Small intestine (tissue), 7 donors: Measurements from ENCODE around the gene SAMD5. TPM values are rescaled to one million over a fixed set of nuclear protein-coding genes. Genes with fewer than 3 reads are reported as not detected.
A peak's percentile ranks its signal among the peaks of the same experiment; 100 is the strongest.

Experiments used
- DNase-seq, 2 donors: peaks; one replicate each; pipeline versions ENCODE4 v3.0.0 to v3.0.0-alpha.2; 2013
- FAIRE-seq: peaks from 2 replicates; lab custom pipeline; 2012; peaks lifted over from hg19 to GRCh38; lab: Jason Lieb, UNC
- H3K27ac ChIP-seq, 3 donors: one replicate each; pipeline ENCODE4 v1.5.1; 2013; ENCODE audit warnings: low read length in 2 of 3, mild to moderate bottlenecking in 2 of 3, control low read depth in 1 of 3, inconsistent platforms in 1 of 3, low read depth in 1 of 3, moderate library complexity in 1 of 3
- H3K27me3 ChIP-seq, 3 donors: one replicate each; pipeline ENCODE4 v1.6.1; 2013; ENCODE audit warnings: low read length in 3 of 3, inconsistent platforms in 1 of 3; ENCODE audit not compliant: control insufficient read depth in 3 of 3, insufficient read depth in 3 of 3
- H3K36me3 ChIP-seq, 3 donors: one replicate each; pipeline ENCODE4 v1.6.1; 2013; ENCODE audit warnings: low read length in 3 of 3, inconsistent platforms in 1 of 3, low read depth in 1 of 3, mild to moderate bottlenecking in 1 of 3, moderate library complexity in 1 of 3; ENCODE audit not compliant: control insufficient read depth in 3 of 3, insufficient read depth in 2 of 3
- H3K4me1 ChIP-seq, 3 donors: one replicate each; pipeline ENCODE4 v1.6.1; 2013; ENCODE audit warnings: low read length in 2 of 3, inconsistent platforms in 1 of 3, low read depth in 1 of 3, mild to moderate bottlenecking in 1 of 3, moderate library complexity in 1 of 3; ENCODE audit not compliant: control insufficient read depth in 3 of 3, insufficient read depth in 2 of 3
- H3K4me3 ChIP-seq, 3 donors: one replicate each; pipeline ENCODE4 v1.5.1; 2013; ENCODE audit warnings: low read length in 3 of 3, control low read depth in 1 of 3, inconsistent platforms in 1 of 3, low read depth in 1 of 3, mild to moderate bottlenecking in 1 of 3, moderate library complexity in 1 of 3
- H3K9me3 ChIP-seq, 2 donors: one replicate each; pipeline ENCODE4 v1.6.1; 2013; ENCODE audit warnings: low read depth in 1 of 2, low read length in 1 of 2; ENCODE audit not compliant: control insufficient read depth in 2 of 2, insufficient read depth in 1 of 2
- WGBS, 3 donors: extraction: QIAGEN DNeasy Blood & Tissue Kit; methylation state at CpG; one replicate each; pipeline ENCODE4 v1.1.7; 2013; 5-methylcytosine and 5-hydroxymethylcytosine counted together
- polyA plus RNA-seq, 4 donors: library from polyadenylated mRNA; stranded (reverse) in 3 of 4; unstranded in 1 of 4; fragments of 200-250 nt in 3 of 4; fragments of 120-200 nt in 1 of 4; gene quantifications; one replicate each; pipeline versions ENCODE4 v1.2.1 to v1.2.3, GENCODE V29; 2013
- donor health status: healthy with polysubstance abuse.
- donor health status: control.
- donor health status: control.
- donor health status: Bipolar disorder and iron deficiency.
- donor health status: healthy.

Gene SAMD5
- polyA plus RNA-seq, 4 donors, result 0.67 to 29.7 (median 4.9) TPM

DNA sequence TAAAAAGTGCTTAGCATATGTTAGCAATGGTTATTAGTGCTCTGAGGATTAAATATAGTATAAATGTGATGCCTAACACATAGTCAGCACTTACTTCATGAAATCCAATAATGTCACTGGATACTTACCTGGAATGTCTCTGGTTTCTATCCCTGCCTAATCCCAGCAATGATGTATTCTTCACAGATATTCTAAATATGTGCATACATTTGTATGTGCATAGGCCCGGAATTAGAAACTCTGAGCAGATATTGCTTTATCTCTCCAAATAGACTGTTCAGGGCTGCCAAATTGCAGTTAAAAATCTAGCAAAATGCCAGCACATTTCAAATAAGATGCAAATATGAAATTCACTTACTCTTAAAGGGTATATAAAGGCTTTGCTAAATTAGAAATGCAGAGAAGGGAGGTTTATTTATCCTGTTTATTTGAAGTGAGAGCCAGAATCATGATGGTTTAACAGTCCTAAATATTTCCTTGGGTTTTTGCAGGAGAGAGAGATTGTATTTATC lies 81.3 kb downstream of the SAMD5 start:
- DNase-seq (no peak), FAIRE-seq (no peak)
- no peaks in the 10 kb centered on the region for H3K27me3 ChIP-seq
- H3K4me3 ChIP-seq, result no peak overlapping the region
- H3K27ac ChIP-seq, result no peak overlapping the region
- H3K4me1 ChIP-seq, result no peaks in the 10 kb centered on the region
- no peaks in the 10 kb centered on the region for H3K9me3 ChIP-seq
- H3K36me3 ChIP-seq, result no peaks in the 10 kb centered on the region
- 5 to 87% (median 42%) methylated on average over 1 of the region's 1 CpG for WGBS, 3 donors

DNA sequence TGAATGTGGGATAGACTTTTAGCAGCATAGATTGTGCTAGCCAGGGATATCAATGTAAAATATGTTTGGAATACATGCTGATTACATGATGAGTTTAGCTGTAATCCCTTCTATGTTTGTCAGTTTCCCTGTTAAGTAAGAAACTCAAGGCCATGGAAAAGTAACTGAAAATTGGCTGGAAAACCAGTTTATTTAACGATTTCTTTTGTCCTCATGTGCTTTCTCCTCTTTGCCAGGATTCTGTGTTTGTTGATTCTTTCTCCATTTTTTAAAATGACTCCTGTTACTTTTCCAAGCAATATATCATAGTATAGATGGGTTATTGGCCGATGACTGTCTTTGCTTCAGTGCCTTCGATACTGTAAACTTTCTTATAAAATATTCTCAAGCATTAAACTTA lies 87.5 kb downstream of the SAMD5 start:
- peaks cover 0 to 7% of the 10 kb centered on the region in 2 donors for H3K9me3 ChIP-seq
- peaks cover 0 to 4% (median 0%) of the 10 kb centered on the region in 3 donors for H3K36me3 ChIP-seq
- 65 to 87% (median 82%) methylated on average over 3 of the region's 3 CpGs for WGBS, 3 donors
- no peaks in the 10 kb centered on the region for H3K27me3 ChIP-seq
- FAIRE-seq (no peak), DNase-seq (no peak)
- H3K27ac ChIP-seq, result no peak overlapping the region
- no peak overlapping the region for H3K4me3 ChIP-seq
- H3K4me1 ChIP-seq, result no peaks in the 10 kb centered on the region

GRCh38 chr6:147603392-147604081 lies 95.0 kb downstream of the SAMD5 start:
- DNase-seq, result no peak
- Histone ChIP-seq H3K4me3 (no peak overlapping the region), H3K36me3 (peaks cover 0 to 4% (median 0%) of the 10 kb centered on the region in 3 donors), H3K27me3 (no peaks in the 10 kb centered on the region), H3K27ac (no peak overlapping the region), H3K4me1 (no peaks in the 10 kb centered on the region), H3K9me3 (peaks cover 0 to 7% of the 10 kb centered on the region in 2 donors)
- no peak for FAIRE-seq
- WGBS, 3 donors, result 80 to 90% (median 84%) methylated on average over 2 of the region's 2 CpGs

DNA sequence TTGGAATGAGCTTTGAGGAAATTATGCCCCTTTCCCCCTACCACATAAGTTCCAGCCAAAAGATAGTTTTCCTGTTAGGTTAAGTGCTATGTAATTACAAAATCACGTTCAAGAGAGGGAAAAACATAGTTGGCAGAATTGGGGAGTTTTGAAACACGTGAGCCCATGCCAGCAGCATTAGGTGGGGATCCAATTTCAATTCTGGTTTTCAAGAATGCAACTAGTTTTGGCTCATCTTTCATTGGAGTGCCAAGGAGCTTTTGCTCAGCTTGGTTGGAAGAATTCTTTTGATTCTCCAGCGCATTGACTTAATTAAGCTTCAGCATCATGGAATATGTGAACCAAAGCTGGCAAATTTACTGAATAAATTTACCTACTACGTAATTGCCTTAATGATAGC lies 95.9 kb downstream of the SAMD5 start:
- H3K27ac ChIP-seq, result no peak overlapping the region
- peaks cover 0 to 4% (median 0%) of the 10 kb centered on the region in 3 donors for H3K36me3 ChIP-seq
- no peak for FAIRE-seq
- H3K4me1 ChIP-seq, result no peaks in the 10 kb centered on the region
- WGBS, 3 donors, result 81 to 88% (median 87%) methylated on average over 4 of the region's 4 CpGs
- H3K27me3 ChIP-seq, result no peaks in the 10 kb centered on the region
- no peak for DNase-seq
- H3K4me3 ChIP-seq, result no peak overlapping the region
- H3K9me3 ChIP-seq, result peaks cover 0 to 7% of the 10 kb centered on the region in 2 donors

- Histone ChIP-seq H3K27ac (no peak overlapping the region), H3K36me3 (no peaks in the 10 kb centered on the region), H3K27me3 (no peaks in the 10 kb centered on the region), H3K9me3 (no peaks in the 10 kb centered on the region), H3K4me3 (no peak overlapping the region), H3K4me1 (no peaks in the 10 kb centered on the region)
- 91 to 93% (median 91%) methylated on average over 5 of the region's 5 CpGs for WGBS, 3 donors
- no peak for DNase-seq
- no peak for FAIRE-seq
Measured at GRCh38 chr6:147611992-147612391, 103.5 kb downstream of the SAMD5 start.

- DNase-seq (no peak), FAIRE-seq (no peak)
- Histone ChIP-seq H3K36me3 (no peaks in the 10 kb centered on the region), H3K27ac (no peak overlapping the region), H3K4me1 (no peaks in the 10 kb centered on the region), H3K27me3 (no peaks in the 10 kb centered on the region), H3K4me3 (no peak overlapping the region), H3K9me3 (no peaks in the 10 kb centered on the region)
- WGBS, 3 donors, result 79 to 90% (median 84%) methylated on average over 4 of the region's 4 CpGs
Measured at GRCh38 chr6:147614501-147614900, 106.0 kb downstream of the SAMD5 start.

- WGBS, 3 donors, result 71 to 89% (median 83%) methylated on average over 6 of the region's 6 CpGs
- no peaks in the 10 kb centered on the region for H3K9me3 ChIP-seq
- H3K36me3 ChIP-seq, result no peaks in the 10 kb centered on the region
- DNase-seq (no peak), FAIRE-seq (peak; percentile 99)
- H3K4me3 ChIP-seq, result no peak overlapping the region
- no peak overlapping the region for H3K27ac ChIP-seq
- no peaks in the 10 kb centered on the region for H3K4me1 ChIP-seq
- no peaks in the 10 kb centered on the region for H3K27me3 ChIP-seq
Measured at GRCh38 chr6:147615659-147616456, 107.4 kb downstream of the SAMD5 start.

GRCh38 chr6:147617366-147617765 lies 108.9 kb downstream of the SAMD5 start:
- no peak overlapping the region for H3K27ac ChIP-seq
- no peak overlapping the region for H3K4me3 ChIP-seq
- H3K9me3 ChIP-seq, result peaks cover 0 to 1% of the 10 kb centered on the region in 2 donors
- 92 to 93% (median 92%) methylated on average over 3 of the region's 3 CpGs for WGBS, 3 donors
- DNase-seq, result no peak
- no peaks in the 10 kb centered on the region for H3K4me1 ChIP-seq
- no peak for FAIRE-seq
- no peaks in the 10 kb centered on the region for H3K36me3 ChIP-seq
- H3K27me3 ChIP-seq, result no peaks in the 10 kb centered on the region
